Measurements from ENCODE around the gene TBC1D3B.
"Not testable (repeated sequence)": the region's sequence is repeated elsewhere in the genome, so short reads cannot be mapped to it uniquely, and the experiment has no call there.

GRCh38 chr17:36207383-36207782, 30.9 kb upstream of the TBC1D3B start:
- not testable (repeated sequence) for TF ChIP-seq SPI1 (IDR thresholded peaks at IDR 0.05; ENCODE audit: borderline replicate concordance, insufficient read depth, low read depth, low read length); NR2C2 (IDR thresholded peaks at IDR 0.05; ENCODE audit: borderline replicate concordance, control insufficient read depth, insufficient read length, low read depth); RAD51 (IDR thresholded peaks at IDR 0.05)
- TF ChIP-seq, protein P1, sequence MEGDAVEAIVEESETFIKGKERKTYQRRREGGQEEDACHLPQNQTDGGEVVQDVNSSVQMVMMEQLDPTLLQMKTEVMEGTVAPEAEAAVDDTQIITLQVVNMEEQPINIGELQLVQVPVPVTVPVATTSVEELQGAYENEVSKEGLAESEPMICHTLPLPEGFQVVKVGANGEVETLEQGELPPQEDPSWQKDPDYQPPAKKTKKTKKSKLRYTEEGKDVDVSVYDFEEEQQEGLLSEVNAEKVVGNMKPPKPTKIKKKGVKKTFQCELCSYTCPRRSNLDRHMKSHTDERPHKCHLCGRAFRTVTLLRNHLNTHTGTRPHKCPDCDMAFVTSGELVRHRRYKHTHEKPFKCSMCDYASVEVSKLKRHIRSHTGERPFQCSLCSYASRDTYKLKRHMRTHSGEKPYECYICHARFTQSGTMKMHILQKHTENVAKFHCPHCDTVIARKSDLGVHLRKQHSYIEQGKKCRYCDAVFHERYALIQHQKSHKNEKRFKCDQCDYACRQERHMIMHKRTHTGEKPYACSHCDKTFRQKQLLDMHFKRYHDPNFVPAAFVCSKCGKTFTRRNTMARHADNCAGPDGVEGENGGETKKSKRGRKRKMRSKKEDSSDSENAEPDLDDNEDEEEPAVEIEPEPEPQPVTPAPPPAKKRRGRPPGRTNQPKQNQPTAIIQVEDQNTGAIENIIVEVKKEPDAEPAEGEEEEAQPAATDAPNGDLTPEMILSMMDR (IDR thresholded peaks at IDR 0.05 in 2 of 3, conservative IDR thresholded peaks at IDR 0.05 in 1 of 3; ENCODE audit: control insufficient read depth in 2 of 3, extremely low read depth in 1 of 3, insufficient read depth in 1 of 3, low read depth in 3 of 3, low read length in 3 of 3): not testable (repeated sequence)
